Measurements from ENCODE around the gene PLCB1.

Gene PLCB1

DNA sequence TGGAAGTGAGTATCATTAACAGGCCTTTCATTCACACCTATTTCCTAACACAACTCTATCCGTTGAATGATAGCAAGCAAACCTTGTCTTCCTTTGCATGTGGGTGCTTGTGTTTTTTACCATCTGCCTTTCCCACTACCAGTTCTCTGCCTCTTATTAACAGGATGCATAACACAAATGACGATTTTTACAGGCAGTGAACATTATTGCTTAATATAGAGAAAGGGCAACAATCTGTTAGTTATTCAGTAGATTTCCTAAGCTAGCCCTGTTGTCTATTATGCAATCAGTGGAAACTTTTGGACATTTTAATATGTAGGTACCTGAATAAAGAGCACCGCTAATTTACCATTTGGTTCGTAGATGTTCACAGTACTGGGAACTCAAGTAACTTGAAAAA, 588.0 kb downstream of the PLCB1 start:
- no peak for DNase-seq (ENCODE audit: low read depth in 2 of 2)

DNA sequence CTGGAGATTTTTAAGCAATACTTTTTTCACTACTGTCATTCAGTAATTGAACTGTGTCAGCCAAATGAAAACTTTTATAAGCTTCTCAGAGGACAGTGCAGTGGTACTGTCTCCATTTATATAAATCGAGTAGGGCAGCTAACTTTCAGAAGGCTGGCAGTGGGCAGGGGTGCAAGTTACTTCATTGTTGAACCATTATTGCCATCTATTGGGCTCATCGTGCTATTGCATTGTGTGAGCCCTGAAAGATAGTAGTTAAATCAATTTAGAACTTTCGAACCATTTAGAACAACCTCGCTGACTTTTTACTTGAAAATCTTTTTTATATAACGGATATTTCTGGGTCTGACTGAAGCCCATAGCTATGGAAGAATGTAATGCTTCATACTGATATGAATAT, 589.0 kb downstream of the PLCB1 start:
- DNase-seq (ENCODE audit: low read depth in 2 of 2) = no peak

DNA sequence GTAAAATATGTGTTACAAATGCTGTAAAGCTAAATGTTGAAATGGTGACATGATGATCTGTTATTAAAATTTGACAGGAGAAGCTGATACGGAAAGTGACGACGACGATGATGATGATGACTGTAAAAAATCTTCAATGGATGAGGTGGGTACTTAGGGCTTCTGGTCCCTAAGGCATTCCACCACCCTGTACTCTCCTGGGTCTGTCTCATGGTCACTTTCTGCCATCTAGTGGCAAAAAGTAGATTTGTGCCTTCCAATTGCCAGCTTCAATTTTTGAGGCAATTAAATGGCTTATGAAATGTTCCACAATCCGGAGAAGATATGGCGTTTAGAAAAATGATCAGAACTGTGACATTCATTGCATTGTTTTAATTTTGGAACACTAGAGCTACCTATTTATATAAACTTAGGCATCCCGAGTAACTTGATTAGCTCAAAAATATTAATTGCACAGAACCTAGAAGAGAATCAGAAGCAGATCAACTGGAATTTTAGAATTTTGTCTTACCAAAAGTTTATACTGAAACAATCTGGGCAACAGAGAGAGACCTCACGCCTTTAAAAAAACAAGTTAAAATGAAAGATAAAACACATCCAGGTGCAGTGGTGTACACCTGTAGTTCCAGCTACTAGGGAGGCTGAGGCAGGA, 590.3 kb downstream of the PLCB1 start:
- peak in 1 of 2 donors; percentile 0 for DNase-seq (ENCODE audit: low read depth in 2 of 2)

DNA sequence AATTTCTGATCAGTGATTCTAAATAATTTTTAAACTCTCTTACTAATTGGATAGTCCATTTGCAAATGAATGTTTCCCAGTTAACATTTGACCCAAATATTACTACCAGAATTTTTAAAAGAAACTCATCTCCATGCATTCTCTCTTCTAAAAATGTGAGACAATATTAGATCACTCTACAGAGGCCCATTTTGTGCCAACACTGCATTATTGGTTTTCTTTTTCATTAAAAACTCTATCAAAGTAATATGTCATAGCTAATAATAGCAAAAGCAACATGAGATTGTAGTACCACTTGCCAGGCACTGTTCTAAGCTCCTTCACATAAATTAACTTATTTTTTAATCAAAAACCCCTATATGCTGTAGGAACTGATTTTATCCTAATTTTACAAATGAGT, 591.2 kb downstream of the PLCB1 start:
- no peak for DNase-seq (ENCODE audit: low read depth in 2 of 2)

DNA sequence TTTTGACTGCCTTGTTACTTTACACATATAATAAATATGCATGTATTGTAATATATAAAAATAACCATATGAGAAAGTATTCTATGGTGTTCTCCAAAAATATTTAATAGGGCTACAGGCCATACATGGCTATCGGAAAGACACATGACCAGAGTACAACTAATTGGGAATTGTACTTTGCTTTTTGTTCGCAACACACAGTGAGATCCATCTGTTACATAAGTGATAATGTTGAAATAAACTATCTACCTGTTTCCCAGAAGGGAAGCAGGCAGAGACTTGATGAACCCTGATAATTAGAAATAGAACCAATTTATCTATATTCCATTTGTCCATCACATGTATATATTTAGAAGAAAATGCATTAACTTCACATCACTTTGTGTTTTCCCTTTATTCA, 592.8 kb downstream of the PLCB1 start:
- no peak for DNase-seq (ENCODE audit: low read depth in 2 of 2)

DNA sequence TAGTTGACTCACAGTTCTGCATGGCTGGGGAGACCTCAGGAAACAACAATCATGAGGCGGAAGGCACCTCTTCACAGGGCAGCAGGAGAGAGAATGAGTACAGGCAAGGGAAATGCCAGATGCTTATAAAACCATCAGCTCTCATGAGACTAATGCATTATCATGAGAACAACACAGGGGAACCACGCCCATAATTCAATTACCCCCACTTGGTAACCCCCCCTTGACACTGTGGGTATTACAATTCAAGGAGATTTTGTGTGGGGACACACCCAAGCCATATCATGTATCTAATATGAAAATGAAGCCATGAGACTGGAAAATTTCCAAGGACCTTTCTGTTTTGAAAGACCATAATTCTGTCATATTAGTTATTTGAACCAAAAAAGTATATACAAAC, 594.4 kb downstream of the PLCB1 start:
- no peak for DNase-seq (ENCODE audit: low read depth in 2 of 2)

DNA sequence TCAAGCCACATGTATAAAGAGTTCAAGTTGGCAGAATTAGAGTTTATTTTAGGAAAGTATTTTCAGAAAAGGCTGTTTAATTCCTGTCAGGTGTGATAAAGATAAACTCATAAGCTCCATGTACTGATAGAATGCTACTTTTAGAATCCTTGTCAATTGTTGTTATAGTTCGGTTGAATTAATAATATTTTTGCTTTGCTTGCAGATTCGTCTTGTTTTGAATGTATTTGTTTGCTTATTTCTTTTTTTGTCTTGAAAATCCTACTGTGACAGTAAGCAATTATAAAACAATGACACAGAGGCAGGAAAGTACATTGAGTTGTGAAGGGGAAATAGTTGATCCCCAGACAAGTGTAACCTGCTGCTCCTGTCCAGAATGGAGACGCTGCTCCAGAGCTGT, 602.9 kb downstream of the PLCB1 start:
- DNase-seq (ENCODE audit: low read depth in 2 of 2) = no peak

DNA sequence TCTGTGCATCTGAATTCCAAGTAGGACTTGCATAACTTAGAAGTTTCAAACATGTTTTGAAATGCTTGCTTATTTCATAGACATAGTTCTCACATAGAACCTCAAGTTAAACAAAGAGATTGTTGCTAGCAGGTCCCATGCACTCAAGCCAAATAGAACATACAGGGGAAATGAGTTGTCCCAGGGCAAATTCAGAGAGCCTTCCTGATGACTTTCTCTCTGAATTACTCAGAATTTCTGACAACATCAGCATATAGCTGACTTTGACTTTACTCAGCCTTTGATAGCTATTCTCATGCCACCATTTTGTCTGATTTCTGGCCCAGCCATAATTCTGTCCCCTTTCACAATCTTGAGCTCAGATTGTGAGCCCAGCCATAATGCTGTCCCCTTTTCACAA, 603.6 kb downstream of the PLCB1 start:
- DNase-seq (ENCODE audit: low read depth in 2 of 2) = no peak

DNA sequence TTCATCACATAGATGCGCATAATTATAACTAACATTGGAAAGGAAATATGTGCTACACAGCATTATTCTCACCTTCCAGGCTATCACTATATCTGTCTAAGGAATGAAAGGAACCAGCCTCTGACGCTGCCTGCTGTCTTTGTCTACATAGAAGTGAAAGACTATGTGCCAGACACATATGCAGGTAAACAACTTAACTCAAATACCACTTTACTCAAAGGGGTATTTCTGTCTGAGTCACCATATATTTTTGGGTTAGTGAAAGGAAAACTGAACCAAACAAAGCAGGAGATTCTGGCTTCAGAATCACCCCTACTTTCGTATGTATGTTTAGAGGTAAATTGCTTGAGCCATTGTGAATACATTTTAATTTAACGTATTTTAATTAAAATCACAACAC, 608.2 kb downstream of the PLCB1 start:
- no peak for DNase-seq (ENCODE audit: low read depth in 2 of 2)

DNA sequence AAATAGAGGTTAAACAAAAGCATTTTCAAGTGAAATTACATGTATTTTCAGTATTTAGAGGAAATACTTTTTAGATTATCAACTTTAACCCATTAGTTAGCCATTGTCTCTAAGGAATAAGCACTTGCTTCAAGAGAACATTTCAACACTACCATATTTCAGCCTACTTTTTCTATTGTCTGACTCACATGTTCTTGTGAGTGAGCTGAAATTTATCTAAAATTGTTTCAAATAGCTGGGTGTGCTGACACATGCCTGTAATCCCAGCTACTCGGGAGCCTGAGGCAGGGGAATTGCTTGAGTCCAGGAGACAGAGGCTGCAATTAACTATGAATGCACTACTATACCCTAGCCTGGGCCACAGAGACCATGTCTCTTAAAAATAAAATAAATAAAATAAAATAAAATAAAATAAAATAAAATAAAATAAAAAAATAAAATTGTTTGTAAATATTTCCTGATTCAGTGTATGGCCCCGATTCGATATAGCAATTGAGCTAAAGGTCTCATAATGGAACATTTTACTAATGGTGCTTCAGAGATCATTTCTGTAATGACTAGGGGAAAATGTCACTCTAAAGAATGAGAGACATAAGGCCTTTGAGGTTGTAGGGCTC, 612.3 kb downstream of the PLCB1 start:
- no peak for DNase-seq (ENCODE audit: low read depth in 2 of 2)

DNA sequence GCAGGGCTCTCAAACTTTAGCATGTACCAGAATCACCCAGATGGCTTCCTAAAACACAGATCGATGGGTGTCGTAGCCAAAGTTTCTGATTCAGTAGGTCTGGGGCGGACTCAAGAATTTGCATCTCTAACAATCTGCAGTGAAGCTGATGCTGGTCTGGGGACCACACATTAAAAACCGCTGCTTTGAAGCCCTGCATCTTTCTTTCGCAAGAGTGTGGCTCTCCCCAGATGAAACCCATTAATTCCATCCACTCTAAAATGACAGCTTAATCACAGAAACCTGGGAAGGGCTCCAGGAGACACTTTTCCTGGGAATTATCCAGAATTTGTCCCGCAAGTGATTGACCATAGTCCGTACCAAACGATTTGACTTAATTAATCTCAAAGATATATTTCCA, 617.0 kb downstream of the PLCB1 start:
- no peak for DNase-seq (ENCODE audit: low read depth in 2 of 2)

DNA sequence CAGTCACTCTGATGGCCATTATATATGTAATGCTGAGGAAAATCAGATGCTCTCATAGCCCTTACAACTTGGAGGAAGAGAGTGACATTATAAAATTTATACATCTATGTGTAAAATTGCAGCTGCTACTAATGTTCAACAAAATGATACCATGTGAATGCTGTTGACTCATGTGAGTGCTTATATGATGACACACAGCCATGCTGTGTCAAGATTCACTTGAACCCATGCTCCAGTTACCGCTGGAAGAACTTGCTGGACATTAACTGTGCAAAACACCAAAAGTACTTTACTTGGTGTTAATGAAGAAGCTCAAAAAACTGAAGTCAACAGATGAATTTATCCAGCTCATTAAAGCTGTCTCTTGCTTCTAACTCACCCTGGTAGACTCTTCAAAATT, 617.9 kb downstream of the PLCB1 start:
- DNase-seq (ENCODE audit: low read depth in 2 of 2) = no peak

DNA sequence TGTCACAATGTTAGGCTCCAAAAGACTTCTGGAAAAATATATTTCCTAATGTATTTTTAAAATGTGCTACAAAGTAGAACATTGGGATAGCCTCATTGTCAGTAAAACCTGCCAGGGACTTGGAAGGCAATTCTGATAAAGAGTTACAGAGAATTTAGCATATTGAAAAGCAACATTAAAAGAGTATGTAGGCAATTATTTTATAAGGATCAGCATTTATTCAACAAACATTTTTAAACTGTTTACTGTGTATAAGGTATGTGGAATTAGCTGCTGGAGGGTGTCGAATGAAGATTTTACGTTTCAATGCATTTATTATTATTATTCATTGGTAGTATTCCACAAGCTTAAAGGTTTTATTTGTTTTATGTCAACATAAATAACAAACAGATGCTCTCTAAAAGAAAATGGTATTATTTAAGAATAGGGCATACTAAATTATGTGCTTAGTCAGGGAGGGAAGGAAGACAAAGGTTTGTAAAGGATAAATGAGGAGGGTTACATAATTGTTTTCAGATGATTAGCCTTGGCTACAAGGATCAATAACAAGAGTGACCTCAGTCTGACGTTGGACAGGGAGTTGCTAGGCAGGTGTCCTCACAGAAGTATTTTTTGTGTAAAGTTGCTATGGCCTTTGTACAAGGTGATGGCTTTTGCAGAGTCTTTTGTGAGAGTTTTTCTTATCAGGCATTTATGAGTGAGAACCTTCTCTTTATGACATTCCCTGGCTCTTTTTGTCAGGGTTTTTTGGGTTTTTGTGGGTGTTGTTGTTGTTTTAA, 623.5 kb downstream of the PLCB1 start:
- DNase-seq (ENCODE audit: low read depth in 2 of 2) = no peak

DNA sequence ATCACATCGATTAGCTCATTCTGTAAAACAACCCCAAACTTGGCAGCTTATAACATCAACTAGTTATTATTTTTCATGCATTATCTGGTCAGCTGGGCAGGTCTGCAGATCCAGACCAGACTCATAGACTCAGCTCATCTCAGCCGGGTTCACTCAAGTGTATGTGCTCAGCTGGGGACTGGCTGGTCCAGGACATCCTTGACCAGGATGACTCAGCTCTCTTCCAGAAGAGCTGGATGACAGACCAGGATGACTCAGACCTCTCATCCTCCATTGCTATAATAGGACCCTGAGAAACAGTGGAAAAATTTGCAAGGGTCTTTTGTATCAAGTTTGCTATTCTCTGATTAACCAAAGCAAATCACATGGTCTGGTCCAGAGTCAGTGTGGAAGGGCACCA, 624.3 kb downstream of the PLCB1 start:
- no peak for DNase-seq (ENCODE audit: low read depth in 2 of 2)

DNA sequence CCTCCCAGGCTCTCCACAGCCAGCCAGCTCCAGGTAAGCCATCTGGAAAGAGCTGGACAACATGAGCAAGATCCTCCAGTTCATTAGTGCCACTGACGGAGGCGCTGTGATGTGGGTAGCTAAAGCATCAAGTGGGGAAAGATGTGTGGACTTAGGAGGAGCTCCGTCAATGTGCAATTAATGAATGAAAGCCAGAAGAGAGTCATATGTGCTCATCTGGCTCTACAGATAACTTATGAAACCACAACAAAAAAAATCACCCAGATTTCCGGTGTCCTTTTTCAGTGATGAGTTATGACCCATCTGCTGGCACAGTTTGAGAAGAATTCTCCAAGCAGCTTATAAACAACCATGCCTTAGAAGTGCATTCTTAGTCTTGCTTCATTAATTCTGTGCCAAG, 625.1 kb downstream of the PLCB1 start:
- DNase-seq (ENCODE audit: low read depth in 2 of 2) = no peak

DNA sequence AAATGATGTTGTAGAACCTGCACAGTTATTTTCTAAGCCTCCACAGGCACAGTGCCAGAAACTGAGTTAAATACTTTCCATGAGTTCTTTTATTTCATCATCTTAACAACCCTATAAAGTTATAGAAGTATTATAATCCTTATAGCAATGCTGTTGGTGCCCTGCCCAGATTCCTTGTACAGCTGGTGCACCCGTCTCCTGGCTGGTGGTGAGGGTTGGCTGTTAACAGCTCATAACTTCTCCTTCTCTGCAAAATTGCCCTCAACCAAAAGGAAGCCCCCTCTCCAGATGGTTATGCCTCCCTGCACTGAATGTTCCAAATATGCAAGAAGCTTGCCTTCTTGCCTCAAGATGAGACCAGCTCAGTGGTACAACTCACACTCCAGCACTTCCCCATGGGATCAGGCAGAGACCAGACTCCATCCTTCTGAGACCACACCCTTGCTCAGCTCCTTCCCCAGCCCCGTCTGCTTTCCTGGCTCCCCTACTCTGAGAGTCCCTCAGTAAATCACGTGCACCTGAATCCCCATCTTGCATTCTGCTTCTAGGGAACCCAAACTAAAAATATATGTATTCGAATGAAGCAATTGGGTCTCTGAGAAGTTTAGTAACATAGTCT, 632.4 kb downstream of the PLCB1 start:
- no peak for DNase-seq (ENCODE audit: low read depth in 2 of 2)

DNA sequence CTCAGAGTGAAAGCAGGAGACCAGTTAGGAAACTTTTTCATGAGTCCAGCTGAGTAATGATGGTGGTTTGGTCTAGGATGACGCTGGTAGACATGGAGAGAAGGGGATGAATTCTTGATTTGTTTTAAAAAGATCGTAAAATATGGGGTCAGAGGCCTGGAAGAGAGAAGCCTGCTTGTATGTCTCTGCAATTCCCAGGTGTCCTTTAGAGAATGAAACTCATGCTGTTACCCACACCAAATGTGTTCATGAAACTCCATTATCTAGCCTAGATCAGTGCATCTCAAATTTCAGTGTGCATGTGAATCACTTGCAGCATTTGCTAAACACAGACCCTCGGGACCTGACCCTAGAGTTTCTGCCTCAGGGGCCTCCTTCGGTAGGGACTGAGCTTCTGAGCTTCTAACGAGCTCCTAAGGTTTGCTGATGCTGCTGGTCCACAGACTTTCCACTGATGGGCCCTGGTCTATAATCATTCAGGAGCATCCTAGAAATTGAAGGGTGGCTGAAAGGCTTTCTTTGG, 634.9 kb downstream of the PLCB1 start:
- DNase-seq (ENCODE audit: low read depth in 2 of 2) = no peak

DNA sequence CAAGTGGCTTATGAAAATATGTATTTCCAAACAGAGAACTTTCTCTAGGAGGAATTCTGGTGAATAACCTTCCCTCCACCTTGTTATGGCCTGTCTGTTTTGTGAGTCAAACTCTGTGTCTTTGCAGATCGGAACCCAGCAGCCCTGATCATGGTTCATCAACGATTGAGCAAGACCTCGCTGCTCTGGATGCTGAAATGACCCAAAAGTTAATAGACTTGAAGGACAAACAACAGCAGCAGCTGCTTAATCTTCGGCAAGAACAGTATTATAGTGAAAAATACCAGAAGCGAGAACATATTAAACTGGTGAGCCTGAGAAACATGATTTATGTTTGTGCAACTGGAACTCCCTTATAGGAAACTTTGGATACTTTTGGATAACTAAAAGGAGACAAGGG, 642.3 kb downstream of the PLCB1 start:
- DNase-seq (ENCODE audit: low read depth in 2 of 2) = no peak

DNA sequence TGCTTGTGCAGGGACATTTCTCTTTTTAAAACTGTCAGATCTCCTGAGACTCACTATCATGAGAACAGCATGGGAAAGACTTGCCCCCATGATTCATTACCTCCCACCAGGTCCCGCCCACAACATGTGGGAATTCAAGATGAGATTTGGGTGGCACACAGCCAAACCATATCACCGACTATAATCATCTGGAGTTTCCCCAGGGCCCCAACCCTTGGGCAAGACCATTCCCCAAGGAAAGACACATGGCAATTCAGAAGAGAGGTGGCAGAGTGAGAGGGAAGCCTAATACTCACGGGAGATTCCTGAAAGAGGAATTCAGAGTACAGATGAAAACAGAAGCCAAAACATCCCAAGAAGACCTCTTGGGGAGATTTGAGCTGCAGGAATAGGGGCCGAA, 645.8 kb downstream of the PLCB1 start:
- DNase-seq (ENCODE audit: low read depth in 2 of 2) = no peak

DNA sequence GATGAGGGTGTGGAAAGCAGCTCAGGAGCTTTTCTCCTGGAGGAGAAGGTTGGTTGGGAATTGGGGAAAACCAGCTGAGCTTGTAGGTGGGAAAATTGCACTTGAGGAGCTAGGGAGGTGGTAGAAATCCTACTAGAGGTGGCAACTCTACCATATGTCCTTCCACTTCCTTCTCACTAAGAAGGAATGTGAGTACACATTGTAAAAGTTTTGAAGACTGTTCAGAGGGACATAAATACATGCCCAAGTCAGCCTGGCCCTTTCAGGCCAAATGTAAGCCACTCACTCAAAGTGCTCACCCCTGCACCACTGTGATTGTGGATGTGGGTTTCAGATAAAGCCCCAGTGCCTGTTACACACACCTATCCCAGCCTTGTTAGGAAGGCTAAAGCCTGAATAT, 646.3 kb downstream of the PLCB1 start:
- no peak for DNase-seq (ENCODE audit: low read depth in 2 of 2)

DNA sequence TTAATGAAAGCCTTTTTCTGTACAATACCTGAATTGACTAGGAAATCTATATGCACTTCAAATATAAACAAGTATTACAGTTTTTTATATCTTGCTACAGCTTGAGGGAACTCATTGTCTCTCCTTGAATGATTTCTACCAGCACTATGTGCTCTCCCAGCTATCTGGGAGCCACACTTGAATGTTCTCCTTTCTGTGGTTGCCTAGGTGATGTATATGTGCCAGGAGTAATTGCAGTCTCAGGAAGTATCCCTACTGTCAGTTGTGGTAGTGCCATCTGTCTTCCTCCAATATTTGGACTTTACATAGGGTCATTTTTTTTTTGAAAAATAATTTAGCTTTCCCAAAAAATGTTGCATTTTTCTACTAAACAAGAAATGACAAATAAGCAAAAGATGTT, 648.8 kb downstream of the PLCB1 start:
- no peak for DNase-seq (ENCODE audit: low read depth in 2 of 2)

DNA sequence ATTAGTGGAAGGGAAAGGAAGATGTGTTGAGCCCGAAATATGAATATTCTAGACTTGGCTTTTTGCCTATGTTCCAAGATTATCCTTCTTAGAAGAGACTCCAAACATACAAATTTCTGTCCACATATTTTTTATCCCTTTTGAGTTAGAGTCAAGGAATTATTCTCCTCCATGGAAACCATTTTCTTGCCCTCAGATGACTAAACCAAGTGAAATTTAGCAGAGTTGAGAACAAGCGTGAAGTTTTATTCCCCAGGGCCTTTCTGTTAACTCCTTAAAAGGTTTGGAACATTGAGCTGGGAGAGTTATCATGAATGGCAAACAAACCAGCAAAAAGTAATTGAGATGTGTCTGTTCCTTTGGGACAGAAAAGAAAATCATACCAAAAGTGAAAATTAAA, 650.7 kb downstream of the PLCB1 start:
- DNase-seq (ENCODE audit: low read depth in 2 of 2) = no peak

DNA sequence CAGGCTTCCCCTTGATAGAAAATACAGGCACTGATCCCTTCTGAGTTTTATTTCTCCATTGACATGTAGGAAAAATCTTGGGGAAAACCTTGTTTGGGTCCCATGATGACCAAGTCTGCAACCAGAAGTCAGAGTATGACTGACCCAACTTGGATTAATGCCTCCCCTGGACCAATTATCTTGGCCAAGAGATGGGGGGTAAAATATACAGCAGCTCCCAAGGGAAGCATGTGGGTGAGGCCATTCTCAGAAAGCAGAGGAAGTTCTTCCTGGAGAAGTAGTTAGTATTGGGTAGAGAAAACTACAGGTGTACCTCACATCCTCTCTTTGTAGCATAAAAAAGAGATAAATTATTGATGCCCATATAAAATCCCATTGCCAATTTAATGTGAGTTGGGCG, 651.7 kb downstream of the PLCB1 start:
- DNase-seq (ENCODE audit: low read depth in 2 of 2) = no peak

All from stimulated activated CD4-positive, alpha-beta T cell treated with anti-CD3 and anti-CD28 coated beads, Interleukin-15, amount 100 ng/mL, for 48 hours (primary cell).